ENCODE data around the gene HCFC1R1. TPM values are rescaled to one million over a fixed set of nuclear protein-coding genes. Genes with fewer than 3 reads are reported as not detected.

Gene HCFC1R1
- total and polyA plus RNA-seq, 2 of the 8 experiments (the other 6 are each of a cell fraction or from before 2014, with no cell fraction given) = 72.7 to 138 TPM

- peaks cover 0 to 16% (median 9%) of the 10 kb centered on the region in 4 experiments; a peak in 6 of 7 replicates for H3K4me1 ChIP-seq (replicated peaks in 1 of 4; ENCODE audit: control insufficient read depth in 3 of 4, insufficient read depth in 4 of 4, low read length in 3 of 4)
- H3K18ac ChIP-seq (ENCODE audit: extremely low read depth, low read length) = no peak overlapping the region
- FAIRE-seq = no peak
- no peak overlapping the region for H3K9ac ChIP-seq (replicated peaks in 1 of 4; ENCODE audit: extremely low read depth in 1 of 4, low read depth in 3 of 4, low read length in 3 of 4)
- peaks cover 0 to 10% of the 10 kb centered on the region in 2 experiments; a peak in 2 of 4 replicates for H3K79me2 ChIP-seq (ENCODE audit: control insufficient read depth in 1 of 2, insufficient read depth in 2 of 2, low read length in 2 of 2)
- no peak overlapping the region for H3K4ac ChIP-seq (replicated peaks; ENCODE audit: insufficient read length, low read depth, low read length)
- H4K5ac ChIP-seq (ENCODE audit: insufficient read length, low read depth, low read length) = no peak overlapping the region
- no peak overlapping the region for H3K4me3 ChIP-seq (ENCODE audit: extremely low read depth in 1 of 4, insufficient read depth in 2 of 4, low read depth in 3 of 4, low read length in 4 of 4)
- no peak overlapping the region for H2BK12ac ChIP-seq (ENCODE audit: low read depth, low read length)
- no peak overlapping the region for H3K23ac ChIP-seq (ENCODE audit: insufficient read length)
- no peak overlapping the region for H4K8ac ChIP-seq (ENCODE audit: extremely low read depth, insufficient read depth, low read length)
- H4K20me1 ChIP-seq (replicated peaks in 1 of 2; ENCODE audit: control insufficient read depth in 1 of 2, insufficient read depth in 2 of 2, low read length in 2 of 2) = peaks cover 29 to 44% of the 10 kb centered on the region in 2 experiments
- POLR2A ChIA-PET (ENCODE audit: partially characterized antibody) = interaction anchor here (0.7 to 25.4 kb wide), 13 partner anchors 8 to 223 kb away, joined by 3 to 455 read pairs (median 3); partner anchors contain the start of genes CLDN6, HCFC1R1, KREMEN2 and PAQR4
- no peak overlapping the region for H3K56ac ChIP-seq (replicated peaks; ENCODE audit: insufficient read length, low read depth, low read length)
- H3K14ac ChIP-seq (ENCODE audit: insufficient read length) = no peak overlapping the region
- H2AK5ac ChIP-seq (ENCODE audit: low read depth, low read length) = no peak overlapping the region
- no peak for DNase-seq (ENCODE audit: low read depth in 1 of 2, low spot score in 2 of 2)
- no peak overlapping the region for H2BK20ac ChIP-seq (ENCODE audit: low read length)
- no peak overlapping the region for H3K4me2 ChIP-seq (ENCODE audit: insufficient read depth in 1 of 2, low read depth in 2 of 2, low read length in 2 of 2)
- H2BK15ac ChIP-seq (ENCODE audit: low read length) = no peak overlapping the region
- no peaks in the 10 kb centered on the region for H3K9me3 ChIP-seq (ENCODE audit: insufficient read depth in 2 of 2, low read depth in 1 of 2, low read length in 1 of 2)
- no peak overlapping the region for H2BK5ac ChIP-seq (ENCODE audit: low read depth, low read length)
- peaks cover 20 to 46% (median 33%) of the 10 kb centered on the region in 4 experiments for H3K36me3 ChIP-seq (ENCODE audit: control insufficient read depth in 2 of 4, insufficient read depth in 4 of 4, low read length in 3 of 4)
- H3K79me1 ChIP-seq (ENCODE audit: low read depth, low read length) = peaks cover 19% of the 10 kb centered on the region
- H3K23me2 ChIP-seq (ENCODE audit: low read depth, low read length) = peaks cover 4% of the 10 kb centered on the region; the same call in 1 of the 2 replicates
- H2AFZ ChIP-seq (ENCODE audit: low read length) = no peak overlapping the region
- CTCF ChIA-PET (ENCODE audit: partially characterized antibody) = interaction anchor here (0.7 to 1.7 kb wide), 6 partner anchors 9 to 1022 kb away, joined by 3 to 5 read pairs (median 4); no protein-coding TSS in a partner anchor
- WGBS, 2 experiments (ENCODE audit: extremely low coverage in 1 of 2, insufficient coverage in 1 of 2, insufficient read length in 1 of 2, insufficient replicate concordance in 2 of 2, low coverage in 1 of 2, low lambda C conversion rate in 2 of 2, missing lambda C conversion rate in 1 of 2) = 94% methylated on average over 27 of the region's 28 CpGs; no CpG with 5 or more reads in 1 of the 2 experiments
- H4K91ac ChIP-seq (replicated peaks; ENCODE audit: insufficient read length, low read length) = no peak overlapping the region
- no peak overlapping the region for H2BK120ac ChIP-seq (replicated peaks; ENCODE audit: low read depth, low read length)
- no peak overlapping the region for H3K27ac ChIP-seq (ENCODE audit: low read depth, low read length)
- no peaks in the 10 kb centered on the region for H3K27me3 ChIP-seq (replicated peaks in 1 of 4; ENCODE audit: control insufficient read depth in 3 of 4, extremely low read depth in 1 of 4, insufficient read depth in 3 of 4, low read length in 3 of 4)
- TF ChIP-seq PHF8 (conservative IDR thresholded peaks at IDR 0.05; ENCODE audit: low read depth, low read length) = no peak
- TF ChIP-seq CTCF (IDR thresholded peaks at IDR 0.05; ENCODE audit: control extremely low read depth in 1 of 3, insufficient read depth in 1 of 3, low read depth in 1 of 3, low read length in 3 of 3) = no peak
- no peak for TF ChIP-seq CREB1 (IDR thresholded peaks at IDR 0.05)
- no peak for TF ChIP-seq GABPA (IDR thresholded peaks at IDR 0.05; ENCODE audit: borderline replicate concordance, insufficient read depth, low read length)
- TF ChIP-seq KDM5A (IDR thresholded peaks at IDR 0.05; ENCODE audit: low read length) = no peak
- no peak for TF ChIP-seq CBX8 (IDR thresholded peaks at IDR 0.05; ENCODE audit: borderline replicate concordance, low read depth, low read length)
- TF ChIP-seq RAD21 (IDR thresholded peaks at IDR 0.05 in 1 of 2, conservative IDR thresholded peaks at IDR 0.05 in 1 of 2; ENCODE audit: low read depth in 2 of 2, low read length in 2 of 2) = no peak
- no peak for TF ChIP-seq BCL11A (IDR thresholded peaks at IDR 0.05; ENCODE audit: low read depth in 2 of 2, low read length in 2 of 2)
- TF ChIP-seq POLR2A (IDR thresholded peaks at IDR 0.05; ENCODE audit: control extremely low read depth in 1 of 2, low read depth in 2 of 2, low read length in 2 of 2) = no peak
Observed at GRCh38 chr16:2975161-2975795, 48.5 kb downstream of the HCFC1R1 start.

Measured in H1 (cell line).